ENCODE data around the gene GNAZ.

Gene GNAZ

GRCh38 chr22:23161574-23161973, 91.3 kb downstream of the GNAZ start:
- DNase-seq, result no peak

DNA sequence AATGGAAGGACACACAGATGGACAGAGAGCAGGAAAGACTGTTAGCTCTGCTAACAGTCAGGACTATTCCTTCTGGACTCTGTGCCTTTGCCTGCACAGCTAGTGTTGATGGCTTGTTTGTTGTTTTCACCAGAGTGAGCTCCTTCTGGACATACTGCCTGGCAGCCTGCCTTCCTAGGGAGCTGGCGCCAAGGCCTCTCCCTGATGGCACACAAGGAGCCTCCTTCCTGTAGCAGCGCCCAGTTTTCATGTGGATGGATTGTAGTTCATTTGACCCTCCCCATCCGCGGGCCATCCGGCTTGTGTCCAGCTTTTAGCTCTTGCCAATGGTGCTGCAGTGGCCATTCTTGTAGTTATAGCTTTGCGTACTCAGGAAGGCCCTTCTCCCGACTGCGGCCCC, 93.3 kb downstream of the GNAZ start:
- no peak for DNase-seq

- DNase-seq, result no peak
These were observed 93.8 kb downstream of the GNAZ start for GRCh38 chr22:23164091-23164490.

DNA sequence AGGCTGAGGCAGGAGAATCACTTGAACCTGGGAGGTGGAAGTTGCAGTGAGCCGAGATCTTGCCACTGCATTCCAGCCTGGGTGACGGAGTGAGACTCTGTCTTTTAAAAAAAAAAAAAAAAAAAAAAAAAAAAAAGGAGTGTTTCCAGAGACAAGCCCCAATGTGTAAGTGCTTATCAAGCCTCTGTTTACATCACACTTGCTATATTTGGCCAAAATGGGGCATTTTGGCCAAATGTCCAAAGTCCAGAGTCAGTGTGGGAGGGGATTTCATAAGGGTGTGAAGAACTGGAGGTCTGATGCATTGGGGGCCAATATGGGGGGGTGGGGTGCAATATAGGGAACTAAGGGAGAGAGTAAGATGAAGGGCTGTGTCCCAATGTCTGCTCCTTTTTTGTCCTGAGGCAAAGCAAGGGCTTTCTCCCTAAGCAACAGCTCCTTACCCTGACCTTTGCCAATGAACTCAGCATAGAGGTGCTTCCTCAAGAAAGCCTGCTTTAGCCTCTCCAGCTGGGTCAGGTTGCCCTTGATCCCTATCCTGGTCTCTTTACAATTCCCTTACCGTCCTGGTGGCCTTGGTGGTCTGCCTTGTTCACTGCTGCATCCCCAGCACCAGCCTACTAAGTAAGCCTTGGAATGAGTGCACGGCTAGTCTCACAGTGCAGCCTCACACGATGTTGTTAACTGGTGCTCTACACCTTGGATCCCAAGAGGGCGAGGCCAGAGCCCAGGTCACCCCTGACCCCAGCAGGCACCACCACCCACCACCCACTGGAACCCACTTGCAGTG, 95.9 kb downstream of the GNAZ start:
- DNase-seq, result no peak

DNA sequence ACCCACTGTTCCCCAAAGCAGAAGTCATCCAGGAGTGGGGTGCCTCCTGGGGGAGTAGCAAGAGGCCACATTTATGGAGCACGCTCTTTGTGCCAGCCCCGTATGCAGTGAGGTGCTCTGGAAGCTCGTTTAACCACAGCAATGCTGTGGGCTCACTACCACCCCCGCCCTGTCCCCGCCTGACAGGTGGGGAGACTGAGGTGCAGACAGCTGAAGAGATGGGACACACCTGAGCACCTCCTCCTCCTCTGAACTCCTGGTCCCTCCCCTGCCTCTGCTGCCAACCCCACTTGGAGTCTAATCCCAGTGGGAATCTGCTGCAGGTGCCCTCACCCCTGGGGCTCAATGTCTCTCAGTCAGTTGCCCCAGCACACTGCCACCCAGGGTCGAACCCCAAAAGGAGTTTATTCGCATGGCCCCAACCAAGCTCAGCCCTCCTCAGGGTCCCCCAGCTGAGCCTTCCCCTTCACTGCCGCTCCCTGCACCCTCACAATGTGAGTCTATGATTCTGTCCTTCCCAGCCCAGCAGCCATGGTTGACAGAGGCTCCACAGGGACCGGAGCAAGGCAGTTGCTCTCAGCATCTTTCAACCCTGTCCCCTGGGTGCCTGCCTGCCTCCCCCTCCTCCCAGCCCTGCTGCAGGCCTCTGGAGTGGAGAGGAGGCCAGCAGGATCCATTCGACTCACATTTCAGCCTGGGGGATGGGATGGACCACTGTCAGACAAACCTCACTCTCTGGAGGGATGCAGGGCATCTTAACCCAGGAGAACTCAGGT, 96.7 kb downstream of the GNAZ start:
- no peak for DNase-seq

GRCh38 chr22:23168391-23169042, 98.2 kb downstream of the GNAZ start:
- no peak for DNase-seq

GRCh38 chr22:23169043-23169406, 98.7 kb downstream of the GNAZ start:
- DNase-seq, result no peak
